Ishikawa (cell line): ENCODE data around the gene GSK3A.

ENCODE experiments used
- CEBPB ChIP-seq: IDR thresholded peaks from 2 replicates; pipeline ENCODE4 v1.6.1; 2012
- CREB1 ChIP-seq: IDR thresholded peaks from 2 replicates; pipeline ENCODE4 v1.6.1; 2012; ENCODE audit warnings: low read depth
- EGR1 ChIP-seq: IDR thresholded peaks from 2 replicates; pipeline ENCODE4 v1.6.1; 2012
- EP300 ChIP-seq: IDR thresholded peaks from 2 replicates; pipeline ENCODE4 v1.6.1; 2012; ENCODE audit warnings: borderline replicate concordance
- FOXM1 ChIP-seq: IDR thresholded peaks from 2 replicates; pipeline ENCODE4 v1.6.1; 2012; ENCODE audit warnings: low read depth, borderline replicate concordance
- NFIC ChIP-seq: IDR thresholded peaks from 2 replicates; pipeline ENCODE4 v1.6.1; 2012
- RAD21 ChIP-seq: IDR thresholded peaks from 2 replicates; pipeline ENCODE4 v1.6.1; 2012; ENCODE audit warnings: low read depth
- TAF1 ChIP-seq: IDR thresholded peaks from 2 replicates; pipeline ENCODE4 v1.6.1; 2012; ENCODE audit warnings: low read depth, mild to moderate bottlenecking
- TCF12 ChIP-seq: IDR thresholded peaks from 2 replicates; pipeline ENCODE4 v1.6.1; 2012; ENCODE audit warnings: low read depth
- TEAD4 ChIP-seq: IDR thresholded peaks from 2 replicates; pipeline ENCODE4 v1.6.1; 2012
- YY1 ChIP-seq: IDR thresholded peaks from 2 replicates; pipeline ENCODE4 v1.6.1; 2012; ENCODE audit warnings: low read depth
- ZBTB7A ChIP-seq: IDR thresholded peaks from 2 replicates; pipeline ENCODE4 v1.6.1; 2012; ENCODE audit warnings: low read depth
- TF ChIP-seq, protein P1 (sequence below): IDR thresholded peaks from 2 replicates; pipeline ENCODE4 v1.6.1; 2012; ENCODE audit warnings: low read depth, mild to moderate bottlenecking
- TF ChIP-seq, protein P2 (sequence below): IDR thresholded peaks from 2 replicates; pipeline ENCODE4 v1.6.1; 2012
- TF ChIP-seq, protein P3 (sequence below): IDR thresholded peaks from 2 replicates; pipeline ENCODE4 v1.6.1; 2012

Gene GSK3A

DNA sequence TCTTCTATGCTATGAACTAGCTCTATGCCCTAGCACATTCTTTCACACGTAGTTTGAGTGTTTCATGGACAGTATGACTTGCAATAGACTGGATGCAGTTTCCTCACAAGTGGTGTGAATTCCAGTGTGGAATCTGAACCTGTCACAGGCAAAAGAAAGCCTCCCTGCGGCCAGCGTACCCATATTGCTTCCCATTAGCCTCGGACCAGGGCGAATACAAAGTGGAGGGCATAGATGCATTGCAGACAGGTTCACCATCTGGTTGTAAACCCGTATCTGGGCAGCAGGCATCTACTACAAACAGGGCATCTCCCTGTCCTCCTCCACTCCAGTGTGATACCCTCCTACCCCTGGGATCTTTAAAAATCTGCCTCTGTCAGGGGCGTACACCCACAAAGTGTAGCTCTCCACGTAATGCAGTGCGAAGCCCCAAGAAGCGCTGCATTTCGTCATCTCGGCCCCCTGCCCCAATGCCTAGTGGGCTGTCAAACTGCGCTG lies 25.3 kb upstream of the GSK3A start:
- TF ChIP-seq, protein P1, sequence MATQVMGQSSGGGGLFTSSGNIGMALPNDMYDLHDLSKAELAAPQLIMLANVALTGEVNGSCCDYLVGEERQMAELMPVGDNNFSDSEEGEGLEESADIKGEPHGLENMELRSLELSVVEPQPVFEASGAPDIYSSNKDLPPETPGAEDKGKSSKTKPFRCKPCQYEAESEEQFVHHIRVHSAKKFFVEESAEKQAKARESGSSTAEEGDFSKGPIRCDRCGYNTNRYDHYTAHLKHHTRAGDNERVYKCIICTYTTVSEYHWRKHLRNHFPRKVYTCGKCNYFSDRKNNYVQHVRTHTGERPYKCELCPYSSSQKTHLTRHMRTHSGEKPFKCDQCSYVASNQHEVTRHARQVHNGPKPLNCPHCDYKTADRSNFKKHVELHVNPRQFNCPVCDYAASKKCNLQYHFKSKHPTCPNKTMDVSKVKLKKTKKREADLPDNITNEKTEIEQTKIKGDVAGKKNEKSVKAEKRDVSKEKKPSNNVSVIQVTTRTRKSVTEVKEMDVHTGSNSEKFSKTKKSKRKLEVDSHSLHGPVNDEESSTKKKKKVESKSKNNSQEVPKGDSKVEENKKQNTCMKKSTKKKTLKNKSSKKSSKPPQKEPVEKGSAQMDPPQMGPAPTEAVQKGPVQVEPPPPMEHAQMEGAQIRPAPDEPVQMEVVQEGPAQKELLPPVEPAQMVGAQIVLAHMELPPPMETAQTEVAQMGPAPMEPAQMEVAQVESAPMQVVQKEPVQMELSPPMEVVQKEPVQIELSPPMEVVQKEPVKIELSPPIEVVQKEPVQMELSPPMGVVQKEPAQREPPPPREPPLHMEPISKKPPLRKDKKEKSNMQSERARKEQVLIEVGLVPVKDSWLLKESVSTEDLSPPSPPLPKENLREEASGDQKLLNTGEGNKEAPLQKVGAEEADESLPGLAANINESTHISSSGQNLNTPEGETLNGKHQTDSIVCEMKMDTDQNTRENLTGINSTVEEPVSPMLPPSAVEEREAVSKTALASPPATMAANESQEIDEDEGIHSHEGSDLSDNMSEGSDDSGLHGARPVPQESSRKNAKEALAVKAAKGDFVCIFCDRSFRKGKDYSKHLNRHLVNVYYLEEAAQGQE = no peak
- no peak for TF ChIP-seq TAF1
- TF ChIP-seq EP300 = no peak
- no peak for TF ChIP-seq RAD21
- TF ChIP-seq TCF12 = no peak
- TF ChIP-seq, protein P2, sequence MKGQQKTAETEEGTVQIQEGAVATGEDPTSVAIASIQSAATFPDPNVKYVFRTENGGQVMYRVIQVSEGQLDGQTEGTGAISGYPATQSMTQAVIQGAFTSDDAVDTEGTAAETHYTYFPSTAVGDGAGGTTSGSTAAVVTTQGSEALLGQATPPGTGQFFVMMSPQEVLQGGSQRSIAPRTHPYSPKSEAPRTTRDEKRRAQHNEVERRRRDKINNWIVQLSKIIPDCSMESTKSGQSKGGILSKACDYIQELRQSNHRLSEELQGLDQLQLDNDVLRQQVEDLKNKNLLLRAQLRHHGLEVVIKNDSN = no peak
- no peak for TF ChIP-seq ZBTB7A
- TF ChIP-seq TEAD4 = no peak
- TF ChIP-seq FOXM1 = no peak
- TF ChIP-seq EGR1 = no peak
- TF ChIP-seq, protein P3, sequence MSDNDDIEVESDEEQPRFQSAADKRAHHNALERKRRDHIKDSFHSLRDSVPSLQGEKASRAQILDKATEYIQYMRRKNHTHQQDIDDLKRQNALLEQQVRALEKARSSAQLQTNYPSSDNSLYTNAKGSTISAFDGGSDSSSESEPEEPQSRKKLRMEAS = no peak
- TF ChIP-seq CEBPB = no peak
- no peak for TF ChIP-seq CREB1
- TF ChIP-seq NFIC = no peak
- TF ChIP-seq YY1 = no peak

DNA sequence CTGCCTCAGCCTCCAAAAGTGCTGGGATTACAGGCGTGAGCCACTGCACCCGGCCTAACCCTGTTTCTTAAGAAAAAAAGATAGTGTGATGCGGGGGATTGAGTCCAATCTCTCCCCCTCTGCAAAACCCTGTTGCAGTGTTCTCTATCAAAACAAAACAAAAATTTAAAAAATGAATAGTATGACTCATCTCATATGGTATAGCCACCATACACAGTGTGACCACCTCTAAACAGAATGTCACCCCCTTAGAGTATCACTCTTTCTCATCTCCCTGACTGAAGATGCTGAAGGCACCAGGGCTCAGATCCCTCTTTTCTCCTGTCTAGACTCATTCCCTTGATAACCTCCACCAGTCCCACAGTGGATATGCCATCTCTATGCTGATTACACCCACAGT lies 19.4 kb upstream of the GSK3A start:
- TF ChIP-seq NFIC (no peak), TCF12 (no peak), FOXM1 (no peak), CEBPB (no peak), YY1 (no peak), TEAD4 (no peak), RAD21 (no peak), EGR1 (no peak), TAF1 (no peak), ZBTB7A (no peak), CREB1 (no peak), EP300 (no peak)
- TF ChIP-seq, protein P1 = no peak
- TF ChIP-seq, protein P2 = no peak
- TF ChIP-seq, protein P3 = no peak

DNA sequence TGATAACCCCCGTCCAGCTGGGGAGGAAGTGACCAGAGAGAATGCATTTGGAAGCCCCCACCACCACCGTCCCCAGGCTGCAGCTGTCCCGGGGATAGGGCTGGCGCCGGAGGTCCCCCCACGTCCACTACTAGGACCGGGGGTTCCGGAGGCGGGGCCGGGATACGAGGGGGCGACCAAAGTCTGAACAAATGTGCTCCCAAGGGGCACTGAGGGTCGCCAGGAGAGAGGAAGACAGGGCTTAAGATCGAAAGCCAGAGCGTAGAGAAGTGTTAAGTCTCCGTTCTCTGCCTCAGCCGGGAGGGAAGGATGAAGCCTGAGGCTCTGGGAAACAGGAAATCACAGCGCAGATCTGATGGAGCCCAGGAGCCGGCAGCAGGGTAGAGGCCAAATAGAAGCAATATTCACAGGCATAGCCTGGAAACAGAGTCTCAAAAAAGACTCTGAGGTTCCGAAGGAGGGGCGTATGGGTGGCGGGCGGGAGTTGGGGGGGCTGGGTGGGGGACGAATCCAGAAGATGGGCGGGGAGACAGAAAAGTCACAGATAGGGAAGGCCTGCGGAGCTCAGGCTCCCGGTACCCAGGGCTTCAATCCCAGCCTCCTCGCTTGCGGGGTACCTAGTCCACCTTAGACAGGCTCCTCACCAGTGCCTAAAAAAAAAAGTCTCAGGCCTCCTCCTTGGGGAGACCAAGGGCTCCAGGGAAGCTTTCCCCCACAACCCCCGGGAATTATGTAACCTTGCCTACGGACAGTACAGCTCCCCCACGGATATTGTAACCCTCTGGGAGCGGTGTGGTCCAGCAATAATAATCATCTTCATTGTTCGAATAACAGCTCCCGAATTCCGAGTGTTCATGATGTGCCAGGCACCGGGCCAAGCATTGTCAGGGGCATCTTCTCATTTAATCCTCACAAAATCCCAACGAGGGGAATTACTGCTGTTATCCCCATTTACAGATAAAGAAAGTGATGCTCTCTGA lies 13.7 kb upstream of the GSK3A start:
- TF ChIP-seq, protein P3 = no peak
- TF ChIP-seq TEAD4 = no peak
- no peak for TF ChIP-seq TCF12
- TF ChIP-seq RAD21 = no peak
- TF ChIP-seq ZBTB7A = no peak; the same call in 1 of the 2 replicates
- TF ChIP-seq, protein P1 = no peak
- no peak for TF ChIP-seq EP300
